HG02973 (cell line): Measurements from ENCODE around the gene EP400.

Experiments
- ATAC-seq: cut with Tn5 transposase; IDR thresholded peaks from one replicate; pipeline ENCODE4 v1.9.1; 2021; ENCODE audit warnings: moderate library complexity; ENCODE audit not compliant: unreplicated experiment

EP400 gene

DNA sequence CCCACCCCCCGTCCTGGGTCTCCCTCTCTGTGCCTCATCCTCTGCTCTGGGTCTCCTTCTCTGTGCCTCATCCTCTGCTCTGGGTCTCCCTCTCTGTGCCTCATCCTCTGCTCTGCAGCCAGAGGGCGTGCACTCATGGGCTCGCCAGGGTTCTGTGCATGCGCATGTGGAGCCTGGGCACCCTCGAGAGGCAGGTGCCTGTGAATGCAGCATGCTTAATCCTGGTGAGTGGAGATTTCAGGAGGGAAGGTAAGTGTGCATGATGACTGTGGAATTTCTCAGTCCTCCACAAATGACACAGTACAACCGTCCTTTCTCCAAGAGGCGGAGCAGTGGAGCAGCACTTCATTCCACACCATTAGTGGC, 65.2 kb downstream of the EP400 start:
- no peak for ATAC-seq

DNA sequence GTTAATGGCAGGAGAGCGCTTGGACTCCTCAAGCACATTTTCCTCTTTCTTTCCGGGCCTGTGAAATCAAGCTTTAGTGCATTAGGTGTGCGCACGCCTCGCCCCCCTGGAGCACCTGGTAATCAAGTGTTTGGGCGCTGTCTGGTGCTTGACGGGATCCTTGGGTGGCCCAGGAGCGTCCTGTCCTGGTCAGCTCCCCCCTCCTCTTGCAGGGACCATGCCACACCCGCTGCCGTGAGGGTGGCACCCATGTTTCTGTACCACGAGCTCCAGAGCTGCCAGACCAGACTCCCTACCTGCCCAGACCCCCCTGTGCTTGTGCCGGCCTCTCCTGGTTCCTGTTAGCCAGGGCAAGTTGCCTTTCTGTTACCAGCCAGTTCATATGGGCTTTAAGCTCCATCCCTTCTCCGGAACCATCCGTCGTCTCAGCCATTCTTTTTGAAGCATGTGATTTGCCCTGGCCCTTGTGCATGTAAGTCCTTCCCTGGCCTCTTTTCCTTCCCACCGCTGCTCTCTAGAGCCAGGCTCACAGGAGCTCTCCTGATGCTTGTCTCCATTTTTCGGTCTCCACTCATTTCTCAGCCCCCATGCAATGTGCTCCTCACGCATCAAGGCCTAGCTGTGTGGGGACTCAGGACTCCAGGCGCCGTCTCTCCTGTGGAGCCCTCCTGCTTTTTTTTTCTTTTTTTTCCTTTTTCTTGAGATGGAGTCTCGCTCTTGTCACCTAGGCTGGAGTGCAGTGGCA, 66.1 kb downstream of the EP400 start:
- no peak for ATAC-seq

DNA sequence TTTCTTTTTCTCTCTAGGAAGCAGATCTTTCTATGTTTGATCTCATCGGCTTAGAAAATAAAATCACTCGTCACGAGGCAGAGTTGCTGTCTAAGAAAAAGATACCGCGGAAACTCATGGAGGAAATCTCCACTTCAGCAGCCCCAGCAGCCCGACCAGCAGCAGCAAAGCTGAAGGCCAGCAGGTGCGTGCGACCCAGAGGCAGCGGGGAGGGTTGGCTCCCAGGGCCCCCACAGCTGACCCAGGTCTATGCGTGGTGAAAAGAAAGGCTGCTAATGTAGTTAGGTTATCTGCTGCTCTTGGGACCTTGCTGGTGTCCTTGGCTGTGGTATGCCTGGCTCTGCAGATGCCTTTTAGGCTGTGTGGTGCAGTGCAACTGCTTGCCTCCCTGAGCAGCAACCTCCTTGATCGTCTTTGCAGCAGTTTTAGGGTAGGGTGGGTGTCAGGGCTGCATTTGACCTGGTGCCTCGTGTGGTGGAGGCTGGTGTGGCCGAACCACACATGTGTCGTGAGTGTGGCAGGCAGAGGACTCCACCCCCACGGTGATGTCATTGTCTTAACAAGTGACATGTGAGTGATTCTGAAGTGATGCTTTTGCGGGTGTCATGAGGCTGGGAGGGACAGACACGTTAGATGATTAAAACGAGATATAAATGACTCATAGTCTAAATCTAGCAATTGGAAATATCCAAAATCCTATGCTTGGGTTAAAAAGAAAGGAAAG, 68.6 kb downstream of the EP400 start:
- ATAC-seq: no peak

DNA sequence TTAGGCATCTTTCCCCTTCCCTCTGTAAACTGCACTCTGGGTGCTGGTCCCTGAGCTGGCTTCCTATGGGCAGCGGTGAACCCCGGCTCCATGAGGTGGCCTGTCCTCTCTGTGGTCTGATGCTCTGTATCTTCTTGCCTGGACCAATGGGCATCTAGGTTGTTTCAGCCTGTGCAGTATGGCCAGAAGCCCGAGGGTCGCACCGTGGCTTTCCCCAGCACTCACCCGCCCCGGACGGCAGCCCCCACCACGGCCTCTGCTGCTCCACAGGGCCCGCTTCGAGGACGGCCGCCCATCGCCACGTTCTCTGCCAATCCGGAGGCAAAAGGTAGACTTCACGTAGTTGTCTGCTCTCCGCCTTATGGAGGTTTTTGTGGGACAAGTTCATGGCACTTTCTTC, 70.1 kb downstream of the EP400 start:
- no peak for ATAC-seq

DNA sequence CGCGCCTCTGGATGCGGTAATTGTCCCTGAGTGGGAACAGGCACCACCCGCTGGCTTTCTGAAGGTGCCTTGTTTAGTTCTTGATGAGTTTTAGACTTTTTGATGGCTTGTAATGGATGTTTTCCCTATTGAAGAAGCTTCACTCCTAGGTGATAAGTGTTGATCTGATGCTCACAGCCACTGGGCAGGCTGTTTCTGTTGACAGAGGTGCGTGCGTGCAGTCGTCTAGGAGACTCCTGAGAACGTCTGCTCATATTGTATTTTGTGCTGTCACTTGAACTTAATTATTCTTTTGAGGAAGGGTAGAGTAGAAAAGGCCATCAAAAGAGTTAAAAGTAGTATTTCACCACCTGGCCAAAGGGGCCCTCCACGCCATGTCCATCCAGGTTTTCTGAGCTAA, 70.5 kb downstream of the EP400 start:
- no peak for ATAC-seq

DNA sequence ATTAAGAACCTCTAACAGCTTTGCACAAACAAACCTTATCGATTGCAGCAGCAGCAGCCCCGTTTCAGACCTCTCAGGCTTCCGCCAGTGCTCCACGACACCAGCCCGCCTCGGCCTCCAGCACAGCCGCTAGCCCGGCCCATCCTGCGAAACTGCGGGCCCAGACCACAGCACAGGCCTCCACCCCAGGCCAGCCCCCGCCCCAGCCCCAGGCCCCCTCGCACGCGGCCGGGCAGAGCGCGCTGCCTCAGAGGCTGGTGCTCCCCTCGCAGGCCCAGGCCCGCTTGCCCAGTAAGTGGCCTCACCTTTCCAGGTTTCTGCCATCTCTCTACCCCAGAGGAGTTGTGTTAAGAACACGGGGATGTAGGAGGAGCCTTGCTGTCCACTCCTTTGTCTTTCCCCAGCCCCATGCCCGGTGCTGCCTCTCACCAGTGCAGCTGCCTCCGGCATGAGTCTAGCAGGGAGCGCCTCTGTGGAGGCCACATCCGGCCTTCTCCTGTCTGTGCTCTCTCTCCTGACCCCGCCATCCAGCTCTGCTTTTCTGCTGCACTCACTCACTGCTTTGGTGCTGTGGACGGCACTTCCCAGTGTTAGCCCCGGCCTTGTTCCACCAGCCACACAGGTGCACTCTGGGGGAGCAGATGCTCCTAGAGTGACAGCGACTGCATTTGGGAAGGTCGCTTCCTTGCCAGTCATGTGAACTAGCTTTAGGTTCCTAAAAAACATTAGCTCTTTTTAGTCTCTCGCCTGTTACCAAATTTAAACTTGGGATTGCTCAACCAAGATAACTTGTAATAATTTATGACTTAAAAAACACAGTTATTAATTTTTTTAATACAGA, 71.5 kb downstream of the EP400 start:
- ATAC-seq: no peak

DNA sequence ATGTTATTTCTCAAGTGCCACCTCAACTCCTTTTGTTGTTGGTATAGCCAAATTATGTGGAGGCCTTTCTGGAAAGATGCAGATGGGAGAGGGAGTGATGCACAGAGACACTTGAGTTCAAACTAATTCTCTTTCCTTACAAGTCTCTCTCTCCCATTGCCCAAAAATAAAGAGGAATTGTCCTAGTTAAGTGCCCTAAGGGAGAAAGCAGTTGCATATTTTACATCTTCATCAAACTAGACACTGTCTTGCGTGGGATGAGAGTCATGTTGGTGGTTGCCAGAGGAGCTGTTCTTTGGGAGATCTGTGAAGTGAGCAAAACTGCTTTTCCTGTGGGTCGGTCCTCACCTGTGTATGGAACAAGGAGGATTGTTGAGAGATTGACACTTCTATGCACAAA, 72.2 kb downstream of the EP400 start:
- no peak for ATAC-seq

DNA sequence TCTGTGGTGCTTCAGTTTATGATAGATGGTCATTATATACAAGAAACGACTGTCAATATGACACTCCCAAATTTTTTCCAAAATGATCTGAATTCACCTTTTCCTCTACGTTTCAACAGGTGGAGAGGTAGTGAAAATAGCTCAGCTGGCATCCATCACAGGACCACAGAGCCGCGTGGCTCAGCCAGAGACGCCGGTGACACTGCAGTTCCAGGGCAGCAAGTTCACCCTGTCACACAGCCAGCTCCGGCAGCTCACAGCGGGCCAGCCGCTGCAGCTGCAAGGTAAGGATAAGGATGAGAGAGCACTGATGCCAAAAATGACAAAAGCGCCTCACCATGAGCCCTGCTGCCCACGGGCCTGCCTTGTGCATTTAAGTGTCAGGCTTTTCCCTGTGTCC, 73.9 kb downstream of the EP400 start:
- no peak for ATAC-seq

DNA sequence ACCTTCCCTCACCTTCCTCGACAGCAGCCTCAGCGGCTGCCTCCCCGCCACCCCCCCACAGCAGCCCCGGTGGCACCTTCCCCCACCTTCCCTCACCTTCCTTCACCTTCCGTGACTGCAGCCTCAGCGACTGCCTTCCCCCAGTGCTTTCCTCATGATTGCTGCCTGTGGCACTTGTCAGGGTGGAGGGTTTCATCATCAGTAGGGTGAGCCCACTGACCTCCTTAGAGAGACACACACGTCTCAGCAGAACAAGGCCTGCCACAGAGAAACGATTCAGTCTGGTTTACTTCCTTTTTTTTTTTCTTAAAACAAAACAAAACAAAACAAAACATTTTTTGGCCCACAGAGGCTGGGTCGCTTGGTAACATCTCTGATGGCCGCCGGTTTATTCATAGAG, 75.0 kb downstream of the EP400 start:
- ATAC-seq: no peak

DNA sequence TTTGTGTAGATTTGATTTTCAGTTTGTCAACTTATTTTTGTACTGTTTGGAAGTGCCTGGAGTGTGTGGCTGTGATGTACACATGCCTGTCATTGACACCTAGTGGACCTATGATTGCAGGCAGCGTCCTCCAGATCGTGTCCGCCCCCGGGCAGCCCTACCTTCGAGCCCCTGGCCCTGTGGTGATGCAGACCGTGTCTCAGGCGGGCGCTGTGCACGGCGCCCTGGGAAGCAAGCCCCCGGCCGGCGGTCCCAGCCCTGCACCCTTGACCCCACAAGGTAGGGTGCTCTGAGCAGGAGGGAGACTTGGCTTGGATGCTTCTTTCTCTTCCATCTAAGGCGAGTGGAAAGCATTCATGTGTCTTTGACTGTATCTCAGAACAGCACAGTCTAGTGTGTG, 75.8 kb downstream of the EP400 start:
- ATAC-seq: no peak

DNA sequence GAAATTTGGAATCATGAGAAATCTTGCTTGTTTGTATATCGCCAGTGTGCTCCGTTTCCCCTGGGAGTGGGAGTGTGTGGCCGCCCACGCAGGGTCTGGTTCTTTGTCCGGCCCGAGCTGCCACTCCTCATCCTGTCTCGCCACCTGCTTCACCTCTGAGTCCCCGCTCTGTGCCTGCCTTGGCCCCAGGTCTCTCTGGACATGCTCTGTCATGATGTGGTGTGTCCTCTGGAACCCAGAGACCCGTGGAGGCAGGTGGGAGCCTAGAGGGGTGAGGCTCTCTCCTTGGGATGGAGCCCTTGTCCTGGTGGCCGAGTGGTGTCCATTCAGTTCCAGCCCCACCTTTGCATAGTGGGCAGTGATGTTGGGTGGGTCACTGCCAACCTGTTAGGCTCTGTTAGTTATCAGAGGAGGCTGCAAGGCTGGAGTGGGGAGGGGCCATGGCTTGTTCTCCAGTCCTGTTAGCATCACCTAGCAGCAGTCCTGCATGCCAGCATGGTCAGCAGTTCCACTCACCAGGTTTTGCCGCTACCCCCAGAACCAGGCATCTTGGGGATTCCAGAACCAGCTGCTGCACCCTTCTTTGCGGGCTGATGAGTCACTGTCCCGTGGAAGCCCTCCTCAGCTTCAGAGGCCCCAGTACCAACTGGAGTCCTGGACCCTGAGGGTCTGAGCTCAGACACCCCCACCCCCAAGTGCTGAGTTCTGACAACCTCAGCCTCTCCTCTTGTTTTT, 76.5 kb downstream of the EP400 start:
- ATAC-seq: no peak

DNA sequence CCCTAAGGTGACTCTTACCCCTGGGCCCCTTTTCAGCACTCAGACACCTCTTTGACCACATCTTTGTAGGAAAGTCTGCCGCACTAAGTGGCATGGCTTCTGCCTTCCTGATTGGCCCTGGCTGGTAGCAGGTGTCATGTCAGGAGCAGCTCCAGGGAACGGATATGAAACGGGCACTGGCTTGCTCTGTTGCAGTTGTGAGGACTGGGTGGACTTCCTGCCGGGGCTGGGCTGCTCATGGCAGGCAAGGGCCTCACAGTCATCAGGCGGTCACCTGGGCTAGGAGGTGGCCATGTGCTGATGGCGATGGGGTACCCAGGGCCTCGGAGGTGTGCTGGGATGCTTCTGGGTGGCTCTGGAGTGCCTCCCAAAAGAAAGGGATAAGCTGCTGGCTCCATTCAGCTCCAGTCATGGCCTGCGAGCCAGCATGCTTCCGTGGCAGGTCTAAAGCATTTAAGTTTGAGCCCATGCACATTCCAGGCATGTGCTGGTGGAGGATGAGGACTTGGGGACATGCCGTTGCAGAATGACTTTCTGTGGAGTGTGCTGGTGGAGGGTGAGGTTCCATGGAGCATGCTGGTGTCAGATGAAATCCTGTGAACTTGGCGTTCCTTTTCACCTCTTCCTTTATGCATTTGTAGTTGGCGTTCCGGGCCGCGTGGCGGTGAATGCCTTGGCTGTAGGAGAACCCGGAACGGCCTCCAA, 77.2 kb downstream of the EP400 start:
- no peak for ATAC-seq

DNA sequence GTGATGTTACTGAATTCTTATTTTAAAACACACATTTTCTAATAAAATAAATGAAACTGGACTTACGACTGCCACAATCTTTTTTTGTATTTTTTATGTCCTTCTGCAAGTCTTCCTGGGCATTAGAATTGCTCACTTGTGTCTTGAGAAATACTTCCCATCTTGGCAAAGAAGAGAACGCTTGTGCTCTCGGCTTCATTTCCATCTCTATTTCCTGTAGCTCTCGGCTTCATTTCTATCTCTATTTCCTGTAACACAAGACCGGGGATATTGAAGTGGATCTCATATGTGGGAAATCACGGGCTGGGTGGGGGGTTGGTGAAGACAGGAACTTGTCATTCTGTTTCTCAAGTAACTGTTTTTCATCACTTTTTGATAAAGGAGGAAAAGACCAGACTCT, 77.9 kb downstream of the EP400 start:
- no peak for ATAC-seq

DNA sequence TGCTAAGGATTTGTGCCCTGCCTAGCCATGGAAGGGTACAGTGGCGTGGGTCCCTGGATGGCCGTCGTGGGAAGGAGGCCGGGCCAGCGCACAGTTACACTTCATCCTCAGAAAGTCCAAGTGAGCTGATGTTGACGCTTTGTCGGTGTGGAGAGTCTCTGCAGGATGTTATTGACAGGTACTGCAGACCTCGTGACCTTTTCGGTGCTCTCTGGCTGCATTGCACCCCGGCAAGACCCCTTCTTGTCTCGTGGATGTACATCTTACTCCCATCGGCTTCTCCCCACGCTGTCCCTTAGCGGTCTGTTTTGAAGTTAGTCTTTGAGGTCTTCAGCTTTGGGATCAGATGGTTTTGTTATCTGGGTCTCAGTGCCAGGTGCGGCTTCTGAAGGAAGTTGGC, 78.4 kb downstream of the EP400 start:
- ATAC-seq: no peak

DNA sequence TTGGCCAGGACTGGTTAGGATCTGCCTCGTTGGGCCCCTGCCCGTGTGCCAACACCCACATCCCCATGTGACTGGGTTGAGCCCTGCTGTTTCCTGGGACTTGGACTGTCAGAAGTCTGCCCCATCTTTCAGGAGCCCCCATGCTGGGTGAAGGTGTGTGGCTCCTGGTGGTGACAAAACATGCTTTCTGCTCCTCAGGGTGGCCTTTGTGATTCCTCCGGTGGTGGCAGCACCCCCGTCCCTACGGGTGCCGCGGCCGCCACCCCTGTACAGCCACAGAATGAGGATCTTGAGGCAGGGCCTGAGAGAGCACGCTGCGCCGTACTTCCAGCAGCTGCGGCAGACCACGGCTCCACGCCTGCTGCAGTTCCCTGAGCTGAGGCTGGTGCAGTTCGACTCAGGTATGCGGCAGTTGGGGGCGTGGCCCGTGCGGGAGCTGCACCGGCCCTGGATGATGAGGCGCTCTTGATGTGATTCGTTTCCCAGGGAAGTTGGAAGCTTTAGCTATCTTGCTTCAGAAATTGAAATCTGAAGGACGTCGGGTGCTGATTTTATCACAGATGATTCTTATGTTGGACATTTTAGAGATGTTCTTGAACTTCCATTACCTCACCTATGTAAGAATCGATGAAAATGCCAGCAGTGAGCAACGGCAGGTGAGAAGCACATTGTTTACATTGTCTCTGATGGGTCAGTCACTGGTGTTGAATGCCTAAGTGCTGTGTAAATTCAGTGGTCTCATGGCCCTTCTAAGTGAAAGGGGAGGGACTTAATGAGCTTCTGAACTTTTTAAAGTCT, 80.0 kb downstream of the EP400 start:
- ATAC-seq: no peak

DNA sequence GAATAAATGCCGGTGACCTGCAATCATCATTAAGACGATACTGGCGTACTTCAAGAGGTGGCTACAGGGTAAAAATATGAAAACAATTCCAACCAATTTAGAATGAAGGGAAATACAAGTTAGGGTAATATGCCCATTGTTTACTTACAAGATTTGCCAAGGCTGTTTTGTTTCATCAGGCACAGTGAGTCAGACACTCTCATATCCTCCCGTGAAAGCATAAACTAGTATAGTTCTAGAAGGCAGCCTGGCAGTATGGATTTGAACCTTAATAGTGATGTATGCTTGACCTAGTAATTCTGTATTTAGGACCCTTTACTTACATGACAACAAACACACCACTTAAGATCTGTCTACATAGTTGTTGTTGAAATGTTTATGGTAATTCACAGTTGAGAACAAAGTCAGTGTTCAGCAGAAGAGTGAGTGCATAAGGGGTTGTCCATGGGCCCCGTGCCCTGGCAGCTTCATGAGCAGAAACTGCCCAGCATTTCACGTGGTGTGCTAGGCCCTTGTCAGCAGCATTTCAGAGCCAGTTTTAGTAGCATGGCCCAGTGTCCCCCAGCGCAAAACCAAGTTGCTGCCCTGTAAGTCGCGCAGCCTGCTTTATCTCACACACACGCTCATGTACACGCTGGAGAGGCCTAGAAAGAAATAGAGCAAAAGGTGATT, 80.8 kb downstream of the EP400 start:
- no peak for ATAC-seq

DNA sequence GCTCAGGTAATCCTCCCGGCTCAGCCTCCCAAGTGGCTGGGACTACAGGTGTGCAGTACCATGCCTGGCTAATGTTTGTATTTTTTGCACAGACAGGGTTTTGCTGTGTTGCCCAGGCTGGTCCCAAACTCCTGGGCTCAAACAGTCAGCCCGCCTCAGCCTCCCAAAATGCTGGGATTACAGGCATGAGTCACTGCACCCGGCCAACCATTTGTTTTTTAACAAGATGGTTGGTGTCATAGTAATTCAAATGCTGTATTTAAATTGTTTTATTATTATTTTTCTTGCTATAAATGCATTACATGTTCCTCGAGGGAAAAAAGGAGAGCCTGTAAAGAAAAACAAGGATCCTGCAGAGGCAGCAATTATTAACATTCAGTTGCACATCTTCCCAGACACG, 83.9 kb downstream of the EP400 start:
- ATAC-seq: no peak

DNA sequence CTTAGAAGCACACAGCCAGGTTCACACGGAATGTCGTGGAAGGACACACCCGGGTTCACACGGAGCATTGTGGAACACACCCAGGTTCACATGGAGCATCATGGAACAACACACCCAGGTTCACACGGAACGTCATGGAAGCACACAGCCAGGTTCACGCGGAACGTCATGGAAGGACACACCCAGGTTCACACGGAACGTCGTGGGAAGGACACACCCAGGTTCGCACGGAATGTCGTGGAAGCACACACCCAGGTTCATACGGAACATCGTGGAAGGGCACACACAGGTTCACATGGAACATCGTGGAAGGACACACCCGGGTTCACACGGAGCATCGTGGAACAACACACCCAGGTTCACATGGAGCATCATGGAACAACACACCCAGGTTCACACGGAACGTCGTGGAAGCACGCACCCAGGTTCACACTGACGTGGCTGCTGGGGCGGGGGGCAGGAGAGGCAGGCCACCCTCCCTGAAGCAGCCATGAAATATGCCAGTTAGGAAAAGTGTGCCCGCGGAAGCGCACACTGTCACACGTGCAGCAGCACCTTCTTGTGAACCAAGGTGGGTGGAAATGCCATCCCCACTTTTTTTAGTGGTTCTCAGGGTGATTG, 86.4 kb downstream of the EP400 start:
- ATAC-seq: no peak
